ENCODE results near the gene TMEM215. TPM values are rescaled to one million over a fixed set of nuclear protein-coding genes. Genes with fewer than 3 reads are reported as not detected.

Gene TMEM215
- total and polyA plus RNA-seq, 2 donors from 2014 or later = not detected

DNA sequence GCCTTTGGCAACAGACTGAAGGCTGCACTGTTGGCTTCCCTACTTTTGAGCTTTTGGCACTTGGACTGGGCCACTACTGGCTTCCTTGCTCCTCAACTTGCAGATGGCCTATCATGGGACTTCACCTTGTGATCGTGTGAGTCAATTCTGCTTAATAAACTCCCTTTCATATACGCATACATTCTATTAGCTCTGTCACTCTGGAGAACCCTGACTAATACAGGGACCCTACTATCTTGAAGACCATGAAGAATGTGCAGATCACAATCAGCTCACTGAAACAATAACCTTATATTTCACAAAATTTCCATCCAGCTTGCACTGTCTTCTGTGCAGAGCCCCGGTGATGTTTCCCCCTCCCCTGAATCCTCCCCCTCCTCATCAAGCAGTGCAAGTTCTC, 39.8 kb downstream of the TMEM215 start:
- Histone ChIP-seq H3K4me3 (ENCODE audit: low read length in 3 of 3) (no peak overlapping the region), H3K4me1 (ENCODE audit: control insufficient read depth in 2 of 3, insufficient read depth in 2 of 3, low read depth in 1 of 3, low read length in 3 of 3) (no peaks in the 10 kb centered on the region), H3K9me3 (ENCODE audit: control insufficient read depth in 2 of 3, insufficient read depth in 1 of 3, low read length in 3 of 3) (no peaks in the 10 kb centered on the region), H3K27ac (ENCODE audit: low read depth in 2 of 2, low read length in 2 of 2) (no peak overlapping the region), H3K27me3 (ENCODE audit: control insufficient read depth, insufficient read depth, low read length) (no peaks in the 10 kb centered on the region), H3K9ac (ENCODE audit: low read length in 3 of 3) (no peak overlapping the region), H3K36me3 (ENCODE audit: control insufficient read depth in 2 of 3, insufficient read depth in 3 of 3, low read length in 3 of 3) (no peaks in the 10 kb centered on the region)
- intact Hi-C loops (cut with DNase I) = no loop called here
- TF ChIP-seq, protein P1, sequence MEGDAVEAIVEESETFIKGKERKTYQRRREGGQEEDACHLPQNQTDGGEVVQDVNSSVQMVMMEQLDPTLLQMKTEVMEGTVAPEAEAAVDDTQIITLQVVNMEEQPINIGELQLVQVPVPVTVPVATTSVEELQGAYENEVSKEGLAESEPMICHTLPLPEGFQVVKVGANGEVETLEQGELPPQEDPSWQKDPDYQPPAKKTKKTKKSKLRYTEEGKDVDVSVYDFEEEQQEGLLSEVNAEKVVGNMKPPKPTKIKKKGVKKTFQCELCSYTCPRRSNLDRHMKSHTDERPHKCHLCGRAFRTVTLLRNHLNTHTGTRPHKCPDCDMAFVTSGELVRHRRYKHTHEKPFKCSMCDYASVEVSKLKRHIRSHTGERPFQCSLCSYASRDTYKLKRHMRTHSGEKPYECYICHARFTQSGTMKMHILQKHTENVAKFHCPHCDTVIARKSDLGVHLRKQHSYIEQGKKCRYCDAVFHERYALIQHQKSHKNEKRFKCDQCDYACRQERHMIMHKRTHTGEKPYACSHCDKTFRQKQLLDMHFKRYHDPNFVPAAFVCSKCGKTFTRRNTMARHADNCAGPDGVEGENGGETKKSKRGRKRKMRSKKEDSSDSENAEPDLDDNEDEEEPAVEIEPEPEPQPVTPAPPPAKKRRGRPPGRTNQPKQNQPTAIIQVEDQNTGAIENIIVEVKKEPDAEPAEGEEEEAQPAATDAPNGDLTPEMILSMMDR (IDR thresholded peaks at IDR 0.05; ENCODE audit: borderline replicate concordance, extremely low read depth, insufficient read depth) = no peak
- FAIRE-seq (no peak), DNase-seq (no peak)

GRCh38 chr9:32823551-32823950, 40.2 kb downstream of the TMEM215 start:
- Histone ChIP-seq H3K27me3 (ENCODE audit: control insufficient read depth, insufficient read depth, low read length) (no peaks in the 10 kb centered on the region), H3K4me3 (ENCODE audit: low read length in 3 of 3) (no peak overlapping the region), H3K36me3 (ENCODE audit: control insufficient read depth in 2 of 3, insufficient read depth in 3 of 3, low read length in 3 of 3) (no peaks in the 10 kb centered on the region), H3K27ac (ENCODE audit: low read depth in 2 of 2, low read length in 2 of 2) (no peak overlapping the region), H3K9ac (ENCODE audit: low read length in 3 of 3) (no peak overlapping the region), H3K4me1 (ENCODE audit: control insufficient read depth in 2 of 3, insufficient read depth in 2 of 3, low read depth in 1 of 3, low read length in 3 of 3) (no peaks in the 10 kb centered on the region), H3K9me3 (ENCODE audit: control insufficient read depth in 2 of 3, insufficient read depth in 1 of 3, low read length in 3 of 3) (no peaks in the 10 kb centered on the region)
- FAIRE-seq (no peak), DNase-seq (no peak)
- intact Hi-C loops (cut with DNase I) = no loop called here
- TF ChIP-seq, protein P1 (IDR thresholded peaks at IDR 0.05; ENCODE audit: borderline replicate concordance, extremely low read depth, insufficient read depth) = no peak

DNA sequence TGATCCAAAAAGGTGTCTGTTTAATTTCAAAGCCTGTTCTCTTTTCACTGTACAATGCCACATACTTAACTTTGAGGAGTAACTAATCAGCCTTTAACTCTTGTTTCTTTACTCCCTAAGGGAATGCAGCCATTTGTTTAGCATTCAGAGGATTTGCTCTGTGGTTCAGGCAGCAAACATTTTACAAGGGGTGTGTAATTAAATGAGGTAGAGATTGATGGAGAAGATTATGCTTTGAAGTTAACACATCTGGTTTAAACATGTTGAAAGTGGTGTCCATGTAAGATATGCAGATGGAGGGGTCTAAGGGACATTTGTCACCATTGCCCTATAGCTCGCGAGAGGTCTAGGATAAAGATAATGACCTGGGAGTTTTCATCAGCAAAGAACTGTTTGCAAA, 41.9 kb downstream of the TMEM215 start:
- no peak for FAIRE-seq
- TF ChIP-seq, protein P1 (IDR thresholded peaks at IDR 0.05; ENCODE audit: borderline replicate concordance, extremely low read depth, insufficient read depth) = no peak
- H3K36me3 ChIP-seq (ENCODE audit: control insufficient read depth in 2 of 3, insufficient read depth in 3 of 3, low read length in 3 of 3) = no peaks in the 10 kb centered on the region
- H3K9ac ChIP-seq (ENCODE audit: low read length in 3 of 3) = no peak overlapping the region
- intact Hi-C loops (cut with DNase I) = no loop called here
- peak in 1 of 5 donors; percentile 23 for DNase-seq
- H3K27ac ChIP-seq (ENCODE audit: low read depth in 2 of 2, low read length in 2 of 2) = no peak overlapping the region
- no peaks in the 10 kb centered on the region for H3K27me3 ChIP-seq (ENCODE audit: control insufficient read depth, insufficient read depth, low read length)
- no peaks in the 10 kb centered on the region for H3K9me3 ChIP-seq (ENCODE audit: control insufficient read depth in 2 of 3, insufficient read depth in 1 of 3, low read length in 3 of 3)
- no peaks in the 10 kb centered on the region for H3K4me1 ChIP-seq (ENCODE audit: control insufficient read depth in 2 of 3, insufficient read depth in 2 of 3, low read depth in 1 of 3, low read length in 3 of 3)
- H3K4me3 ChIP-seq (ENCODE audit: low read length in 3 of 3) = no peak overlapping the region

- DNase-seq (no peak), FAIRE-seq (no peak)
- Histone ChIP-seq H3K4me1 (ENCODE audit: control insufficient read depth in 2 of 3, insufficient read depth in 2 of 3, low read depth in 1 of 3, low read length in 3 of 3) (no peaks in the 10 kb centered on the region), H3K9ac (ENCODE audit: low read length in 3 of 3) (no peak overlapping the region), H3K27ac (ENCODE audit: low read depth in 2 of 2, low read length in 2 of 2) (no peak overlapping the region), H3K27me3 (ENCODE audit: control insufficient read depth, insufficient read depth, low read length) (no peaks in the 10 kb centered on the region), H3K9me3 (ENCODE audit: control insufficient read depth in 2 of 3, insufficient read depth in 1 of 3, low read length in 3 of 3) (no peaks in the 10 kb centered on the region), H3K36me3 (ENCODE audit: control insufficient read depth in 2 of 3, insufficient read depth in 3 of 3, low read length in 3 of 3) (no peaks in the 10 kb centered on the region), H3K4me3 (ENCODE audit: low read length in 3 of 3) (no peak overlapping the region)
- TF ChIP-seq, protein P1 (IDR thresholded peaks at IDR 0.05; ENCODE audit: borderline replicate concordance, extremely low read depth, insufficient read depth) = no peak
- intact Hi-C loops (cut with DNase I) = no loop called here
Measured at GRCh38 chr9:32828861-32829260, 45.5 kb downstream of the TMEM215 start.
